ENCODE measurements around the gene PINK1. TPM values are rescaled to one million over a fixed set of nuclear protein-coding genes. Genes with fewer than 3 reads are reported as not detected.
A peak's percentile ranks its signal among the peaks of the same experiment; 100 is the strongest.

Gene PINK1
- total RNA-seq, 1 experiment from 2014 or later = 7.2 TPM

GRCh38 chr1:20625176-20626097 is 7.8 kb upstream of the PINK1 start:
- intact Hi-C loops (cut with micrococcal nuclease; ENCODE audit: unreplicated experiment) = no loop called here
- H3K4me3 ChIP-seq (ENCODE audit: low read depth, low read length, poor library complexity, severe bottlenecking) = no peak overlapping the region
- no TSS peak for BruUV-seq (replicated peaks)
- no peaks in the 10 kb centered on the region for H3K27me3 ChIP-seq (replicated peaks; ENCODE audit: insufficient read depth, low read depth, low read length, poor library complexity)
- no peaks in the 10 kb centered on the region for H3K36me3 ChIP-seq (ENCODE audit: insufficient read depth, low read length, poor library complexity, severe bottlenecking)
- no peaks in the 10 kb centered on the region for H3K9me3 ChIP-seq (ENCODE audit: low read depth, low read length, poor library complexity, severe bottlenecking)
- DNase-seq (ENCODE audit: low spot score) = no peak
- no peak for TF ChIP-seq CTCF (conservative IDR thresholded peaks at IDR 0.05; ENCODE audit: low read depth, low read length)
- no peak for TF ChIP-seq EZH2 (IDR thresholded peaks at IDR 0.05; ENCODE audit: borderline replicate concordance, low read depth, low read length, poor library complexity, severe bottlenecking)
- ChIA-PET POLR2A (ENCODE audit: low non-redundant PET) (no interaction called here), CTCF (no interaction called here)
- no peaks in the 10 kb centered on the region for H3K4me1 ChIP-seq (ENCODE audit: insufficient read depth, low read length, poor library complexity, severe bottlenecking)
- H3K27ac ChIP-seq (ENCODE audit: low read depth, low read length, poor library complexity, severe bottlenecking) = no peak overlapping the region

DNA sequence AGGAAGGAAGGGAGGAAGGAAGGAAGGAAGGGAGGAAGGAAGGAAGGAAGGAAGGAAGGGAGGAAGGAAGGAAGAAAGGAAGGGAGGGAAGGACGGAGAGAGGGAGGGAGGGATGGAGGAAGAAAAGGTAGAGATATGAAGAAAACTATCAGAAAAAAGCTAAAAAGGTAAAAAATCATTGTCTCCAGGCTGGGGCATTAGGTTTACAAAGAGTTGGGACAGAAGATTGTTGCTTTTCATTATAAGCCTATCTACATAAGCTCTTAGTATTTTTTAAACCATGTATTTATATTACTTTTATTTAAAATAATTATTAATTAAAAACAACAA is 7.2 kb upstream of the PINK1 start:
- BruUV-seq (replicated peaks) = no TSS peak

DNA sequence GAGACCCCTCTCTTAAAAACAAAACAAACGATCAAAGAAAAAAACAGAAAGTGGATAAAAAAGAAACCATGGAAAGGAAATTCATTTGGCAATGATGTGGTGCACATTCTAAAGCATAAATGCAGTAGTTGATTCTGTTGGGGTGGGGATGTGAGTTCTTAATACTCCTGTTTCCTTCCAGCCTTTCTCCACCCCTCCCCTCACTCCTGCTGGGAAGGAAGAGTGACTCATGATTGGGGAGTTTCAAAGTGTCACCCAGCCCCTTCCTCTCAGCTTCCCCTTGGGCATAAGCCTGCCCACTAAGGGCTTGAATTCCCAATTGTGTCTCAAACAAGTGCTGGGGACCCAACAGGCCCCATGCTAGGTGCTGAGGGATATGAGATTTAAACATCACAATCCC is 6.7 kb upstream of the PINK1 start:
- Histone ChIP-seq H3K36me3 (ENCODE audit: insufficient read depth, low read length, poor library complexity, severe bottlenecking) (no peaks in the 10 kb centered on the region), H3K4me3 (ENCODE audit: low read depth, low read length, poor library complexity, severe bottlenecking) (no peak overlapping the region), H3K27ac (ENCODE audit: low read depth, low read length, poor library complexity, severe bottlenecking) (no peak overlapping the region), H3K27me3 (replicated peaks; ENCODE audit: insufficient read depth, low read depth, low read length, poor library complexity) (no peaks in the 10 kb centered on the region), H3K4me1 (ENCODE audit: insufficient read depth, low read length, poor library complexity, severe bottlenecking) (no peaks in the 10 kb centered on the region), H3K9me3 (ENCODE audit: low read depth, low read length, poor library complexity, severe bottlenecking) (no peaks in the 10 kb centered on the region)
- DNase-seq (ENCODE audit: low spot score) = peak; percentile 31
- CTCF ChIA-PET = no interaction called here
- intact Hi-C loops (cut with micrococcal nuclease; ENCODE audit: unreplicated experiment) = no loop called here
- TF ChIP-seq EZH2 (IDR thresholded peaks at IDR 0.05; ENCODE audit: borderline replicate concordance, low read depth, low read length, poor library complexity, severe bottlenecking) (no peak), CTCF (conservative IDR thresholded peaks at IDR 0.05; ENCODE audit: low read depth, low read length) (no peak)
- POLR2A ChIA-PET (ENCODE audit: low non-redundant PET) = no interaction called here
- no TSS peak for BruUV-seq (replicated peaks)

More for the DNA sequence above, 7.2 kb upstream of the PINK1 start:
- ChIA-PET POLR2A (ENCODE audit: low non-redundant PET) (no interaction called here), CTCF (no interaction called here)
- TF ChIP-seq CTCF (conservative IDR thresholded peaks at IDR 0.05; ENCODE audit: low read depth, low read length) (no peak), EZH2 (IDR thresholded peaks at IDR 0.05; ENCODE audit: borderline replicate concordance, low read depth, low read length, poor library complexity, severe bottlenecking) (no peak)
- H3K27me3 ChIP-seq (replicated peaks; ENCODE audit: insufficient read depth, low read depth, low read length, poor library complexity) = no peaks in the 10 kb centered on the region
- intact Hi-C loops (cut with micrococcal nuclease; ENCODE audit: unreplicated experiment) = no loop called here
- no peaks in the 10 kb centered on the region for H3K9me3 ChIP-seq (ENCODE audit: low read depth, low read length, poor library complexity, severe bottlenecking)
- no peak overlapping the region for H3K4me3 ChIP-seq (ENCODE audit: low read depth, low read length, poor library complexity, severe bottlenecking)
- no peaks in the 10 kb centered on the region for H3K4me1 ChIP-seq (ENCODE audit: insufficient read depth, low read length, poor library complexity, severe bottlenecking)
- no peaks in the 10 kb centered on the region for H3K36me3 ChIP-seq (ENCODE audit: insufficient read depth, low read length, poor library complexity, severe bottlenecking)
- no peak overlapping the region for H3K27ac ChIP-seq (ENCODE audit: low read depth, low read length, poor library complexity, severe bottlenecking)
- DNase-seq (ENCODE audit: low spot score) = no peak
